HCT116 (cell line): ENCODE data around the gene KLHL3.

Experiments
- CTCF ChIP-seq, 3 experiments: fragments of 200-600 bp in 1 of 3; sonication (generic) in 1 of 3; IDR thresholded peaks in 2 of 3; conservative IDR thresholded peaks in 1 of 3; 2 replicates each; pipeline ENCODE4 v1.5.1; 2012 to 2017; ENCODE audit warnings: low read depth in 2 of 3, low read length in 2 of 3, antibody characterized with exemption in 1 of 3, borderline replicate concordance in 1 of 3, control low read depth in 1 of 3, mild to moderate bottlenecking in 1 of 3, mixed read lengths in 1 of 3, mixed run types in 1 of 3, moderate library complexity in 1 of 3; ENCODE audit not compliant: insufficient read depth in 1 of 3
- ELF1 ChIP-seq: IDR thresholded peaks from 2 replicates; pipeline ENCODE4 v1.6.1; 2012; ENCODE audit warnings: low read depth, borderline replicate concordance
- JUND ChIP-seq: IDR thresholded peaks from 2 replicates; pipeline ENCODE4 v1.6.1; 2012
- POLR2A ChIP-seq: IDR thresholded peaks from 2 replicates; pipeline ENCODE4 v1.7.0; 2011; ENCODE audit warnings: borderline replicate concordance; ENCODE audit not compliant: insufficient read depth, insufficient read length; ENCODE audit errors: extremely low read depth

GRCh38 chr5:137739737-137740136 is 3.8 kb upstream of the KLHL3 start:
- TF ChIP-seq CTCF (IDR thresholded peaks at IDR 0.05 in 2 of 3, conservative IDR thresholded peaks at IDR 0.05 in 1 of 3; ENCODE audit: borderline replicate concordance in 1 of 3, insufficient read depth in 1 of 3, low read depth in 2 of 3, low read length in 2 of 3) = no peak
- TF ChIP-seq JUND = no peak
- no peak for TF ChIP-seq POLR2A
- no peak for TF ChIP-seq ELF1
